Skin epidermis (tissue), 12 donors: ENCODE results near the gene CSTPP1.
"Not testable (repeated sequence)": the region's sequence is repeated elsewhere in the genome, so short reads cannot be mapped to it uniquely, and the experiment has no call there.

Experiments
- H3K27ac ChIP-seq, 21 experiments: fragments of 200-600 bp; sonication (generic) in 11 of 21; one replicate each; pipeline ENCODE4 v1.5.0; 2020; ENCODE audit warnings: mild to moderate bottlenecking in 3 of 21, inconsistent platforms in 2 of 21, moderate library complexity in 2 of 21
- H3K4me3 ChIP-seq, 7 experiments: fragments of 200-600 bp; sonication (generic) in 2 of 7; one replicate each; pipeline ENCODE4 v1.5.0; 2020; ENCODE audit warnings: inconsistent platforms in 2 of 7, mild to moderate bottlenecking in 2 of 7, moderate library complexity in 1 of 7

The CSTPP1 gene

GRCh38 chr11:46948378-46949131 lies 12.0 kb downstream of the CSTPP1 start:
- Histone ChIP-seq H3K4me3 (no peak overlapping the region), H3K27ac (peak overlapping the region in 3 of 21 experiments; percentile 18 to 56 (median 28))

- Histone ChIP-seq H3K4me3 (no peak overlapping the region), H3K27ac (peak overlapping the region in 1 of 21 experiments; percentile 34)
Observed at GRCh38 chr11:46949297-46949696, 12.7 kb downstream of the CSTPP1 start.

DNA sequence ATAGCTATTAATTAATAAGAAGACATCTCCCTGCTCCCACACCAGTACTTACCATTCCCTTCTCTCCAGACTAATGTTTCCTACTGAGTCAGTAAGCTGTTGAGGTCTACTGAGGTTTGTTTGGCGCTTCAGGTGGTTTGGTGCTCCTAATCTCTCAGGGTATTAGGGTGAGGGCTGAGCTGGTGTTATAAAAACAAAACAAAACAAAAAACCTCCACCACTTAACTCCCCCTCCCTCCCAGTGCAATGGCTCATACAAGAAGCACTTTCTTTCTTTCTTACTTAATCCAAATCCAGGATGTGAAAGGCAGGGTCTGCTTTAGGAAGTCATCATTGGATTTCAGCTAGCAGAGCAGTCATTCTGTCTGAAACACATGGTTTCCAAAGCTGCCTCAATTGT lies 15.3 kb downstream of the CSTPP1 start:
- no peak overlapping the region for H3K27ac ChIP-seq
- no peak overlapping the region for H3K4me3 ChIP-seq

- no peak overlapping the region for H3K4me3 ChIP-seq
- no peak overlapping the region for H3K27ac ChIP-seq
Observed at GRCh38 chr11:46952553-46952952, 16.0 kb downstream of the CSTPP1 start.

DNA sequence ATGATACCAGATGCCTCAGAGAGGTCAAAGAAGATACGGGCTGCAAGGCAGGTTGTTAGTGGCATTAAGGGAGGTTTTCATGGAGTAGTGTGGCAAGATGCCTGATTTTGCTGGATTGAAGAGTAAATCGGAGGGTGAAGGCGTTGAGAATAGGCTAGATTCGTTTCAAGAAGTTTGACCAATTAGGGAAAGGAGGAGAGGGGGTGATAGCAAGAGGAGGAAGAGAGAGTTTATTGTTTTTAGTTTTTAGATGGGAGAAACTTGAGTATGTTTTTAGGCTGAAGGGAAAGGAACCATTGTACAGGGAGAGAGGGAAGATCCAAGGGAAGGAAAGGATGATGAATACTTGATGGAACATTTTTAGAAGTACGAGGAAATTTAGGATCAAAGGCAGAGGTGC lies 16.5 kb downstream of the CSTPP1 start:
- no peak overlapping the region for H3K27ac ChIP-seq
- no peak overlapping the region for H3K4me3 ChIP-seq

GRCh38 chr11:46958777-46959176 lies 22.2 kb downstream of the CSTPP1 start:
- Histone ChIP-seq H3K27ac (no peak overlapping the region), H3K4me3 (no peak overlapping the region)

DNA sequence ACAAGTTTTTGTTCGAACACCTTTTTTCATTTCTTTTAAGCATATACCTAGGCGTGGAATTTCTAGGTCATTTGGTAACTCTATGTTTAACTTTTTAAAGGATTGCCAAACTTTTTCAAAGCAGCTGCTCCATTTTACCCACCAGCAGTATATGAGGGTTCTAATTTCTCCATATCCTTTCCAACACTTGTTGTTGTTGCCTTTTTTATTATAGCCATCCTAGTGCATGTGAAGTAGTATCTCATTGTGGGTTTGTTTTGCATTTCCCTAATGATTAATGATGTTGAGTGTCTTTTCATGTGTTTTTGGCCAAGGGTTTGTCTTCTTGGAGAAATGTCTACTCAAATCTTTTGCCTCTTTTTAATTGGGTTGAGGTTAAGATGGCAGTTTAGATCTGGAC lies 24.5 kb downstream of the CSTPP1 start:
- no peak overlapping the region for H3K27ac ChIP-seq
- H3K4me3 ChIP-seq = no peak overlapping the region

DNA sequence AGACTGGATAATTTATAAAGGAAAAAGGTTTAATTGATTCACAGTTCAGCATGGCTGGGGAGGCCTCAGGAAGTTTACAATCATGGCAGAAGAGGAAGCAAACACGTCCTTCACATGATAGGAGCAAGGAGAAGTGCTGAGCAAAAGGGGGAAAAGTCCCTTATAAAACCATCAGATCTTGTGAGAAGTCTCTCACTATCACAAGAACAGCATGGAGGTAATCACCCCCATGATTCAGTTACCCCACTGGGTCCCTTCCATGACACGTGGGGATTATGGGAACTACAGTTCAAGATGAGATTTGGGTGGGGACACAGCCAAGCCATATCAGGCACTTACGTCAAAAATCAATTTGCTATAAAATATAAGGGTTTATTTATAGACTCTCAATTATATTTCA lies 25.3 kb downstream of the CSTPP1 start:
- H3K27ac ChIP-seq, H3K4me3 ChIP-seq: not testable (repeated sequence)

DNA sequence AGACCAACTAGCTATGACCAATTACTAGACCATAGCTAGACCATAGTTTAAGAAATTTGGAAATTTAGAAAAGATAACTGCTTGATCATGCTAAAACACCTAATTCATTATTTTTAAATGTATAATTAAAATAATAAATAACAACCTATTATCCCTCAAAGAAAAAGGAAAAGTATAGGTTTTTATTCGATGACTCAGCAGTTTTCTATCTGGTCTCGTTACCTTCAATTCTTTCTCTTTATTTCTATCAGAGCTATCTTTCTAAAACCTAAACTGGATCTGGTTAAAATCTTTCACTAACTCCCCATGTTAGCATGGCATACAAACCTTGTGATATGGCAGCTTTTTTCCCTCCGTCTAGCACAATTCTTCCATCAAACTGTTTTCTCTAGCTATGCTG lies 27.3 kb downstream of the CSTPP1 start:
- Histone ChIP-seq H3K27ac (no peak overlapping the region), H3K4me3 (no peak overlapping the region)

DNA sequence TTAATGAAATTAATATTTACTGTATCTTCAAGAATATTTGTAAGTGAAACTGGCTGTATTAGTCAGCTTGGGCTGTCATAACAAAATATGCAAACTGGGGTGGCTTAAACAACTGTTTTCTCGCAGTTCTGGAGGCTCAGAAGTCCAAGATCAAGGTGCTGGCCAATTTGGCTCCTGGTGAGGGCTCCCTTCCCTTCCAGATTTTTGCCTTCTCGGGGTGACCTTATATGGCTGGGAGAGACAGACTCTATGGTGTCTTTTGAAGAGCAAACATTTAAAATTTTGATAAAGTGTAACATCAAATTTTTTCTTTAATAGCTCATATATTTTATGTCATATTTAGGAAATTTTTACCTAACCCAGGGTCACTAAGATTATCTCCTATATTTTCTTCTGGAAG lies 30.2 kb downstream of the CSTPP1 start:
- Histone ChIP-seq H3K27ac (no peak overlapping the region), H3K4me3 (no peak overlapping the region)

- Histone ChIP-seq H3K4me3 (no peak overlapping the region), H3K27ac (no peak overlapping the region)
Observed at GRCh38 chr11:46967962-46968361, 31.4 kb downstream of the CSTPP1 start.

DNA sequence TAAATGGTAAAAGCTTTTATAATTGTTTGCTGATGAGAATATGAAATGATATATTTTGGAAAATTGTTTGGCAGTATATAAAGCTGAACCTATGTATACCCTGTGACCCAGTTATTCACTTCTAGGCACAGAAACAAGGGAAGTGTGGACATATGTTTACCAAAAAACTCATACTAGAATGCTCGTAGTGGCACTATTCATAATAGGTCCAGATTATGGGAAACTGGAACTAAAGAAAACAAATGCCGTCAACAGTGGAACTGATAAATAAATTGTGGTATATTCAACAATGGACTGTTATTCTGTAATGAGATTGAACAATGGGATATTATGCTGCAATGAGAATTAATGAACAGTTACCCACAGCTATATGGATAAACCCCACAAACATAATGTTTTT lies 32.8 kb downstream of the CSTPP1 start:
- H3K4me3 ChIP-seq = no peak overlapping the region
- no peak overlapping the region for H3K27ac ChIP-seq

GRCh38 chr11:46970913-46971625 lies 34.5 kb downstream of the CSTPP1 start:
- Histone ChIP-seq H3K4me3 (no peak overlapping the region), H3K27ac (no peak overlapping the region)

DNA sequence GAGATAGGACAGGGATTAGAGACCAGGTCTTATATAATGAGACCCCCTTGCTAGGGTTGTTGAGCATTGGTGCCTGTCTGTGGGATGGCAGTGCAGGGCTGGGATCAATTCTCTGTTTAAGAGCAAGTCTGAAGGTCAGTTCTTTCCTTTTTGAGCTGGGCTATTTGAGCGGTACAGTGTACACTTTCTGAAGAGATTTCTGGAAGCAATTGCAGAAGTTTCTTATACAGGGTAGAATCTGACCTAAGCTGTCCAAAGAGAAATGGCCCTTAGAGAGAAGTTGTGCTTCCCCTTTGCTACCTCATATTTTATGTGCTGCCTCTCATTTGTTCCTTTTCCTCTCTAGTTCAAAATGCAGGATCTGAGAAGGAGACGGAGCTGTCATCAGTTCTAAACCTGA lies 35.8 kb downstream of the CSTPP1 start:
- Histone ChIP-seq H3K4me3 (no peak overlapping the region), H3K27ac (peak overlapping the region in 1 of 21 experiments; percentile 14)

DNA sequence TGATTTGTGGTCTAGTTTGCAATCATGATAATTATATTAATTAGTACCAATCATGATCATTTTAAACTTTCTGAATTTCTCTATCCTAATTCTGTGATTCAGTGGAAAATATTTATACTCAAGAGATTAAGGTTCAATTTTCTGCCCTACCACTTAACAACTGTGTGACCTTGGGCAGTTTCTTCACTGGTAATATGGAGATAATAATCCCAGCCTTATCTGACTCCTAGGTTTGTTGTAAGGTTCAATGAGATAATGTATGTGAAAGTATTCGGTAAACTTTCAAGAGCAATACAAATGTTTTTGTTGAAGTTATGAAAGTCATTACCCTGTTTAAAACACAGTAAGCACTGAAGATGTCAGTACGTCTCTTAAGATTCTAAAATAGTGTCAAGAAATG lies 36.3 kb downstream of the CSTPP1 start:
- peak overlapping the region in 1 of 21 experiments; percentile 14 for H3K27ac ChIP-seq
- H3K4me3 ChIP-seq = no peak overlapping the region

- Histone ChIP-seq H3K27ac (no peak overlapping the region), H3K4me3 (no peak overlapping the region)
Observed at GRCh38 chr11:46976182-46976854, 39.8 kb downstream of the CSTPP1 start.

DNA sequence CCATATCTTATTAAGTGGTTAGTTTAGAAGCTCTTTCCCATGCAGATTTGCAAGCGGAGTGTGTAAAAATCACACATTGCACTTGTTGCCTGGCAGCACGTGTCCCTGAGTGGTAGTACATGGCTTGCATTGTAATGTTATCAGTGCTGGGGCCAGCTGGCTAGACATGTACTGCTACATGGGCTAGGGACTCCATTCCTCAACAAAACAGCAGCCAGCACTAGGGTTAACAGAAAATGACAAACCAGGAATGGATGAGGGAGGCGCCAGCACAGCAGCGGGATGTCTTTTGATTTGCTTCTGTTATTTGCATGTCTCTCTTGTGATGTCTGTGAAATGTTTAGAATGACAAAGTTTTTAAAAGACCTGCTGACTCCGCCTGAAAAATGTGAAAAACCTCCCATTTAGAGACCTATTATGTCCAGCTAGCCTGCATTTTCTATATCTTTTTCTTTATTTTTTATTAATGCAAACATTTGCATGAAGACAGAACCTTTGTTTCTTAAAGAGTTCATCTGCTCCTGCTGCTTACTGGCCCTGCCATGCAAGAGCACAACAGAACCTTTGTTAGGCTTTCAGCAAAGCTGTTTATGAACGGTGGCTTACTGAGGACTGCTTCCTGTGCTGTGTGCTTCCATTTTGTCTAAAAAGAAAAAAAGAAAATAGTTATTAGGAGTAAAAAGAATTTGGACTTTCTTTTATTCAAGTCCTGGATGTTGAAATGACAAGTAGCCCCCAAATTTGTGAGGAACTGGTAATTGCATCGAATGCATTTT lies 40.7 kb downstream of the CSTPP1 start:
- H3K4me3 ChIP-seq = no peak overlapping the region
- H3K27ac ChIP-seq = peak overlapping the region in 1 of 21 experiments; percentile 20

GRCh38 chr11:46978005-46978491 lies 41.5 kb downstream of the CSTPP1 start:
- Histone ChIP-seq H3K4me3 (no peak overlapping the region), H3K27ac (no peak overlapping the region)

GRCh38 chr11:46979358-46979757 lies 42.8 kb downstream of the CSTPP1 start:
- H3K27ac ChIP-seq = no peak overlapping the region
- no peak overlapping the region for H3K4me3 ChIP-seq

- Histone ChIP-seq H3K27ac (no peak overlapping the region), H3K4me3 (no peak overlapping the region)
Observed at GRCh38 chr11:46981436-46981835, 44.9 kb downstream of the CSTPP1 start.
